ENCODE results near the gene IRF8. TPM values are rescaled to one million over a fixed set of nuclear protein-coding genes. Genes with fewer than 3 reads are reported as not detected.

Gene IRF8
- total RNA-seq, 4 donors from 2014 or later: 2.4 to 14.6 (median 5.0) TPM

DNA sequence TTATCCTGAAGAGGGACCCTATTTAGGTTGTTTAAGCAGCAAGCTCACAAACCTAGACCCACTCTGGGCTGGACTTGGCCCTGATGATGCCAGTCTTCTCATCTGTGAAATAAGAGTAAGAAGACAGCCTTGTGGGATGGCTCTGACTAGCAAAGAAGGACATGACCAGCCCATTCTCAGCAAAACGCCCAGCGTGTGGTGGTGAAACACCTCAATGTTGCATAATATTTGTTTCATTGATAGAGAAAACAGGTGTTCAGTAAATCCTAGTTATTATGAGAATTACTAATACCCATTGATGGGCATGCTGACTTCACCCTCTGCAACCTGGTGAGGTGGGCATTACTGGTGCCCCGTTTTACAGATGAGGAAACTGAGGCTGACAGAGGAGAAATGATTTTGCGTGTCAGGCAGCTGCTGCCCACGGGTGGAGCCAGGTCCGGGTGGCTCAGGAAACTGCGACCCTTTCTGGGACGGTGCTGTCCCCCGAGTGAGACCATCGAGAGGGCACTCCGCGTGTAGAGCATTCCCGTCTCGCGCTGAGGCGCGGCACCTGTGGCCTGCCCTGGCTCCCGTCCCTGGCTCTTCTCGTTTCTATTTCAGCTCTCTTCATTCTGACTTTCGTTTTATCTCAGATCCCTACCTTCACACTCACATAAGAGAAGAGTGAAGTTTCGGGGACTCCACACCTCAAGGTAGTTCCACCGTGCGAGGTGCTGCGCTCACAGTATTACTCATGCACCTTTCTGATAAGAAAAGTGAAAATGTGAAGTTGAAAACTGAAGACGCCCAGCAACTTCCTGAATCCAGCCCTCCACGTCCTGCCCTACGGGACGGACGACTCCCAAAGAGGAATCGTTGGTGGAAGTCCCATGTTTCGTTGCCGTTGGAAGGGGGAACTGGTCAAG is 48.5 kb downstream of the IRF8 start:
- Histone ChIP-seq H3K27ac (no peak overlapping the region), H3K36me3 (no peaks in the 10 kb centered on the region), H3K9me3 (no peaks in the 10 kb centered on the region), H3K4me1 (no peaks in the 10 kb centered on the region), H3K27me3 (no peaks in the 10 kb centered on the region), H3K4me3 (replicated peaks in 1 of 3) (no peak overlapping the region)
- intact Hi-C loops (cut with DNase I): no loop called here
- 78 to 87% methylated on average over 32 of the region's 32 CpGs for WGBS, 2 donors
- DNase-seq: no peak
- TF ChIP-seq POLR2A (IDR thresholded peaks at IDR 0.05): no peak
- TF ChIP-seq, protein P1, sequence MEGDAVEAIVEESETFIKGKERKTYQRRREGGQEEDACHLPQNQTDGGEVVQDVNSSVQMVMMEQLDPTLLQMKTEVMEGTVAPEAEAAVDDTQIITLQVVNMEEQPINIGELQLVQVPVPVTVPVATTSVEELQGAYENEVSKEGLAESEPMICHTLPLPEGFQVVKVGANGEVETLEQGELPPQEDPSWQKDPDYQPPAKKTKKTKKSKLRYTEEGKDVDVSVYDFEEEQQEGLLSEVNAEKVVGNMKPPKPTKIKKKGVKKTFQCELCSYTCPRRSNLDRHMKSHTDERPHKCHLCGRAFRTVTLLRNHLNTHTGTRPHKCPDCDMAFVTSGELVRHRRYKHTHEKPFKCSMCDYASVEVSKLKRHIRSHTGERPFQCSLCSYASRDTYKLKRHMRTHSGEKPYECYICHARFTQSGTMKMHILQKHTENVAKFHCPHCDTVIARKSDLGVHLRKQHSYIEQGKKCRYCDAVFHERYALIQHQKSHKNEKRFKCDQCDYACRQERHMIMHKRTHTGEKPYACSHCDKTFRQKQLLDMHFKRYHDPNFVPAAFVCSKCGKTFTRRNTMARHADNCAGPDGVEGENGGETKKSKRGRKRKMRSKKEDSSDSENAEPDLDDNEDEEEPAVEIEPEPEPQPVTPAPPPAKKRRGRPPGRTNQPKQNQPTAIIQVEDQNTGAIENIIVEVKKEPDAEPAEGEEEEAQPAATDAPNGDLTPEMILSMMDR (IDR thresholded peaks at IDR 0.05): no peak

DNA sequence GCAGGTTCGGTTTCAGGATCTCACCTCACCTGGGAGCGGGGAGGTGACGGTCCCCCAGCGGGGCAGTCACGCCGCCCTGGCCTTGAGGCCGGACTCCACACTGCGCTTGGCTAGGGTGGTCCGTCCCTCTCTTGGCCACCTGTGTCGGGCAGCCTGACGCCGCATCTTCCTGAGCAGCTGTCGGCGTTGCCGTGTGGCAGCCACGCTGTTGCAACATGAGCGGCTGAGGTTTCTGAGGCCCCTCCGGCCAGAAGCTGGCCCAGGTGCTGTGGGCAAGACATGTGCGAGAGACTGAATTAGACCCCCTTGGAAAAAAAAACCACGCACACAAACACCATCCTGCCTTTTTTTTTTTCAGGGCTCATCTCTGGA is 49.2 kb downstream of the IRF8 start:
- DNase-seq: no peak
- TF ChIP-seq POLR2A (IDR thresholded peaks at IDR 0.05): no peak
- TF ChIP-seq, protein P1 (IDR thresholded peaks at IDR 0.05): no peak
- Histone ChIP-seq H3K4me3 (replicated peaks in 1 of 3) (no peak overlapping the region), H3K36me3 (no peaks in the 10 kb centered on the region), H3K27ac (no peak overlapping the region), H3K4me1 (no peaks in the 10 kb centered on the region), H3K9me3 (no peaks in the 10 kb centered on the region), H3K27me3 (no peaks in the 10 kb centered on the region)
- 80 to 85% methylated on average over 20 of the region's 20 CpGs for whole genome bisulfite sequencing, 2 donors
- intact Hi-C loops (cut with DNase I): no loop called here

DNA sequence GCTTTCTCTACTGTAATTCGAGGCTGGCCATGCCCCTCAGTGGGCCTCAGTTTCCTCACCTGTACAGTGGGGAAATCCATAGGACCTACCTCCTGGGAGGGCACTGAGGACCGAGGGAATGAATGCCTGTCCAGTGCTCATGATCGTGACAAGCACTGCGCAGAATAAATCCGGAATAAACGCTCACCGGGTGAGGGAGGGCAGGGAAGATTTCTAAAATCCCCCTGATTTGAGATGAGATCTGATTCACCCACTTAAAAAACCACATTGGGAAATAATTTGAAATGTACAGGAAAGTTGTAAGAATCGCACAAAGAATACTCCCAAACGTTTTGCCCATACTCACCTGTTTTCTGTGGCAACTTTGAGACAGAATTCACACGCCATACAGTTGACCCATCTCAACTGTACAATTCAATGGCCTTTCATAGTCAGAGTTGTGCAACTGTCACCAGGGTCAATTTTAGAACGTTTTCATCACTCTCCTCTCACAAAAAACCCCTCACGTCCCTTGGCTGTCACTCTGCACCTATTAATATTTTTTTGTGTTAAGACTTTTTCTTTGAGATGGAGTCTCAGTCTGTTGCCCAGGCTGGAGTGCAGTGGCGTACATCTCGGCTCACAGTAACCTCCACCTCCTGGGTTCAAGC is 49.8 kb downstream of the IRF8 start:
- 84 to 90% methylated on average over 14 of the region's 14 CpGs for whole genome bisulfite sequencing, 2 donors

DNA sequence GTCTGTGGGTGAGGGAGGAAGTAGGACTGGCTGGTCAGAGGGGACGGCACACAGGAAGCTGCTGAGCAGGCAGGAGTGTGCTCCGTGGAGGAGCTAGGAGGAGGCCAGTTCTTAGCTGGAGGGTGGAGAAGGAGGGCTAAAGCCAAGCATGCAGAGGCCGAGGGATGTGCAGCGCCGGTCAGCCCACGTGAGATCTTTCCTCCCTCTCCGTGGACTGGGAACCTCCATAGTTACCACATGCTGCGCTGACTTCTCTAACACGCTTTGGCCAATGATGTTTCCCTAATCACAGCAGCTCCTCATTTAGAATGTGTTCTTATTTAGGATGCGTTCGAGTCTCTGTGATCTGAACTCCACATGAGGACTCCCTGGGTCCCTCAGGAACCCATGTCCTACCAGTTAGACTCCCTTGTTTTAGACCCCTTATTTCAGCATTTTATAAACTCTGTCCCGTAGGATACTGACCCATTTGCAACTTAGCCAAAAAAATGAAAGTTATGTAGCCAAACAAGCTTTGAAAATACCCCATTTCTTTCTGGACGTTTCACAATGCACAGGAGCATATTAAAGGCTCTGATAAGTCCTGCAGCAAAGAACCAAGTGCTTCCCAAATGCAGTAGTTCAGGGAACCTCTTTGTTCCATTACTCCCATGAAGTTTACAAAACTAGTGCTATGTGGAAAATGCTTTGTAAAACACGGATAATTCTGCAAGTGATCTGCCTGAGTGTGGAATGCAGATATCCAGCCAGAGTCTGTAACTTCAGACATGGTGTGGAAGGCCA is 51.4 kb downstream of the IRF8 start:
- intact Hi-C loops (cut with DNase I): no loop called here
- TF ChIP-seq, protein P1 (IDR thresholded peaks at IDR 0.05): no peak
- TF ChIP-seq POLR2A (IDR thresholded peaks at IDR 0.05): no peak

More for the DNA sequence above, 49.8 kb downstream of the IRF8 start:
- Histone ChIP-seq H3K36me3 (no peaks in the 10 kb centered on the region), H3K4me1 (no peaks in the 10 kb centered on the region), H3K9me3 (no peaks in the 10 kb centered on the region), H3K4me3 (replicated peaks in 1 of 3) (no peak overlapping the region), H3K27ac (no peak overlapping the region), H3K27me3 (no peaks in the 10 kb centered on the region)
- no peak for DNase-seq
- intact Hi-C loops (cut with DNase I): no loop called here
- TF ChIP-seq POLR2A (IDR thresholded peaks at IDR 0.05): no peak
- TF ChIP-seq, protein P1 (IDR thresholded peaks at IDR 0.05): no peak

More for the DNA sequence above, 51.4 kb downstream of the IRF8 start:
- Histone ChIP-seq H3K36me3 (no peaks in the 10 kb centered on the region), H3K9me3 (no peaks in the 10 kb centered on the region), H3K27ac (no peak overlapping the region), H3K4me3 (replicated peaks in 1 of 3) (no peak overlapping the region), H3K4me1 (no peaks in the 10 kb centered on the region), H3K27me3 (no peaks in the 10 kb centered on the region)
- 67 to 72% methylated on average over 14 of the region's 14 CpGs for WGBS, 2 donors
- DNase-seq: no peak
